Measurements from ENCODE around the gene FRMD3. TPM values are rescaled to one million over a fixed set of nuclear protein-coding genes. Genes with fewer than 3 reads are reported as not detected.
A peak's percentile ranks its signal among the peaks of the same experiment; 100 is the strongest.

The FRMD3 gene
- total RNA-seq, 1 donor from 2014 or later: 0.65 TPM

DNA sequence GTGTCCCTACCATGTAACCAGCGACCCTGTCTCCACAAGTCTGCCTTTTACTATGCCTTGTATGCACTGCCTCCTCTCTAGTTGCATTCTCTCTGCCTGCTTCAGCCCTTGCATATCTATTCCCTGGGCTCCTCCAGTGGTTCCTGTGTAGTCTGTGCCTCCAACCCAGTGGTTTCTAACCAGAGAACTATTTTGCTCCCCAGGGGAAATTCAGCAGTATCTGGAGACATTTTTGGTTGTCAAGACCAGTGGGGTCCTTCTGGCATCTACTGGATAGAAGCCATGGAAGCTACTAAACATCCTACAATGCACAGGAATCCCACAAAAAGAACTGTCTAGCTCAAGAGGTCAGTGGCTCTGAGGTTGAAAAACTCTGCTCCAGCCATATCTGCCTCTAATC is 251.2 kb downstream of the FRMD3 start:
- Mint-ChIP-seq H3K9me3 (ENCODE audit: low read depth) (no peaks in the 10 kb centered on the region), H3K27ac (peak overlapping the region; percentile 35), H3K27me3 (no peaks in the 10 kb centered on the region), H3K36me3 (ENCODE audit: insufficient read depth) (no peaks in the 10 kb centered on the region), H3K4me1 (ENCODE audit: low read depth) (peaks cover 5% of the 10 kb centered on the region), H3K4me3 (ENCODE audit: low read depth) (no peak overlapping the region)
- TF ChIP-seq, protein P1, sequence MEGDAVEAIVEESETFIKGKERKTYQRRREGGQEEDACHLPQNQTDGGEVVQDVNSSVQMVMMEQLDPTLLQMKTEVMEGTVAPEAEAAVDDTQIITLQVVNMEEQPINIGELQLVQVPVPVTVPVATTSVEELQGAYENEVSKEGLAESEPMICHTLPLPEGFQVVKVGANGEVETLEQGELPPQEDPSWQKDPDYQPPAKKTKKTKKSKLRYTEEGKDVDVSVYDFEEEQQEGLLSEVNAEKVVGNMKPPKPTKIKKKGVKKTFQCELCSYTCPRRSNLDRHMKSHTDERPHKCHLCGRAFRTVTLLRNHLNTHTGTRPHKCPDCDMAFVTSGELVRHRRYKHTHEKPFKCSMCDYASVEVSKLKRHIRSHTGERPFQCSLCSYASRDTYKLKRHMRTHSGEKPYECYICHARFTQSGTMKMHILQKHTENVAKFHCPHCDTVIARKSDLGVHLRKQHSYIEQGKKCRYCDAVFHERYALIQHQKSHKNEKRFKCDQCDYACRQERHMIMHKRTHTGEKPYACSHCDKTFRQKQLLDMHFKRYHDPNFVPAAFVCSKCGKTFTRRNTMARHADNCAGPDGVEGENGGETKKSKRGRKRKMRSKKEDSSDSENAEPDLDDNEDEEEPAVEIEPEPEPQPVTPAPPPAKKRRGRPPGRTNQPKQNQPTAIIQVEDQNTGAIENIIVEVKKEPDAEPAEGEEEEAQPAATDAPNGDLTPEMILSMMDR (IDR thresholded peaks at IDR 0.05; ENCODE audit: unreplicated experiment): no peak
- DNase-seq (ENCODE audit: low spot score, unreplicated experiment): no peak

DNA sequence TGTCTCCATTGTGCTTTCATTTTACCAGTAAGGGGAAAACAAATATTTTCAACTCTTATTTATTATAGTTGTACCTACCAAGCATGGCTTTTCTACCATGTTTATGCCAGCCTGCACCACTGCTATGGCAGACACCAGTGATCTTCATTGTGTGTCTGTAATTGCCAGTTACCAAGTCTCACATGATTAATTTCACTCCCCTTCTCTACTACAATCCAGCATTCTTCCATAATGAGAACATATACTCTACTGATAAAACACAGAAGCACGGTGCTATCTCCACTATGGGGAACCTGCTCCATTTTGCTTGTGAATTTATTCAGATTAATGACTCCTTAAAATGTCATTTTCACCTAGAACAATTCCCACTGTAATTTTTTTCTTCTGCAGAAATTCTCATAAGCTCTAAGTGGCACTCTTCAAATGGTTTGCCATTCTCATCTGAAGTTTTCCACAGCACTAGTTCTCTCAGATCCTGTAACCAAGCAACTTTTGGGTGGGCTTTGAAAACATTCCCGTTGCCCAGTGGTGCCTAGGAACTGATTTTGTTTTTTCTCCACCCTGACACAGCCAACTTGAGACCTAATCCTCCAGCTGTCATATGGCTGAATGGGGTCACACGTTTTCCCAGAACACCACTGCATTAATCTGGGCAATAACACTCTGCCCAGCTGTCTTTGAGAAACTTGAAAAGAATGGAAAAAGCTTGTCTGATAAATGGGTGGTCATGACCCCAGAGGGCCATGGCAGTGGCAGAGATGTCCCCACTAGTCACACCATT is 252.6 kb downstream of the FRMD3 start:
- no peaks in the 10 kb centered on the region for H3K36me3 Mint-ChIP-seq (ENCODE audit: insufficient read depth)

DNA sequence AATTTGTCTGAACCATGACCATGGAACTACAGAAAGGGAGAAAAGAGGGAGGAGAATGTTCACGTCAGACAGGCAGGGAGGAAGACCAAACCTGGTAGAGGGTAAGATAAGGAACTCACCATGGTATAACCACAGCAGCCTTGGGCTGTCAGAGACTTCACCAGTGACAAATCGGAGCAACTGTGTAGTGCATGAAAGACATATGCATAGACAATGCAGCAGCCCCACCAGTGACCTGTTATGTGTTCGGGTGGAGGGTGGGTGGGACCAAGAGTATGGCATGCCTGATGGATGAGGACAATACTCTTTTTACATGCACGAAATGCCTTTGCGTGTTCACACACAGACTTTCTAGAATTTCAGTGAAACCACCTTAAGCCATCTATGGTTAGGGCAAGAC is 253.5 kb downstream of the FRMD3 start:
- Mint-ChIP-seq H3K27ac (no peak overlapping the region), H3K4me3 (ENCODE audit: low read depth) (no peak overlapping the region), H3K9me3 (ENCODE audit: low read depth) (no peaks in the 10 kb centered on the region), H3K27me3 (no peaks in the 10 kb centered on the region), H3K4me1 (ENCODE audit: low read depth) (peaks cover 9% of the 10 kb centered on the region), H3K36me3 (ENCODE audit: insufficient read depth) (no peaks in the 10 kb centered on the region)
- no peak for DNase-seq (ENCODE audit: low spot score, unreplicated experiment)
- TF ChIP-seq, protein P1 (IDR thresholded peaks at IDR 0.05; ENCODE audit: unreplicated experiment): no peak

More for the DNA sequence above, 252.6 kb downstream of the FRMD3 start:
- Mint-ChIP-seq H3K9me3 (ENCODE audit: low read depth) (no peaks in the 10 kb centered on the region), H3K4me1 (ENCODE audit: low read depth) (peaks cover 9% of the 10 kb centered on the region), H3K27me3 (no peaks in the 10 kb centered on the region), H3K27ac (no peak overlapping the region), H3K4me3 (ENCODE audit: low read depth) (no peak overlapping the region)
- TF ChIP-seq, protein P1 (IDR thresholded peaks at IDR 0.05; ENCODE audit: unreplicated experiment): no peak
- no peak for DNase-seq (ENCODE audit: low spot score, unreplicated experiment)

DNA sequence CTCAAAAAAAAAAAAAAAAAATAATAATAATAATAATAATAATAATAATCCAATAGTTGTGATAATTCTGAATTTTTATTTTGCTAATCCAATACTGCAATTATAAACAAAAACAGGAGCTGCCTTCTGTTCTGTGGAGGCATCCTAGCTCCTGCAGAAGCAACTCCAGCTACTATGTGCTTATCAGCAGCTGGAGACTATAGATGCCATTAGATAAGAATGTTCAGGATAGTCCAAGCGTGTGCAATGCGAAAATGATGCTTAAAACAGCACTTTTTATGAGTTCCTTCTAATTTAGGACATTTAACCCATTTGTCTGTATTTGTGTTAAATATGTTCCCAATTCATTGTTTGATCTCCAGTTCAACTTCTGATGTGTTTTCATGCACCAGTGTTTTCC is 254.7 kb downstream of the FRMD3 start:
- DNase-seq (ENCODE audit: low spot score, unreplicated experiment): no peak
- H3K36me3 Mint-ChIP-seq (ENCODE audit: insufficient read depth): peaks cover 2% of the 10 kb centered on the region
- no peaks in the 10 kb centered on the region for H3K9me3 Mint-ChIP-seq (ENCODE audit: low read depth)
- H3K27me3 Mint-ChIP-seq: no peaks in the 10 kb centered on the region
- peaks cover 9% of the 10 kb centered on the region for H3K4me1 Mint-ChIP-seq (ENCODE audit: low read depth)
- H3K27ac Mint-ChIP-seq: no peak overlapping the region
- no peak overlapping the region for H3K4me3 Mint-ChIP-seq (ENCODE audit: low read depth)
- TF ChIP-seq, protein P1 (IDR thresholded peaks at IDR 0.05; ENCODE audit: unreplicated experiment): no peak

DNA sequence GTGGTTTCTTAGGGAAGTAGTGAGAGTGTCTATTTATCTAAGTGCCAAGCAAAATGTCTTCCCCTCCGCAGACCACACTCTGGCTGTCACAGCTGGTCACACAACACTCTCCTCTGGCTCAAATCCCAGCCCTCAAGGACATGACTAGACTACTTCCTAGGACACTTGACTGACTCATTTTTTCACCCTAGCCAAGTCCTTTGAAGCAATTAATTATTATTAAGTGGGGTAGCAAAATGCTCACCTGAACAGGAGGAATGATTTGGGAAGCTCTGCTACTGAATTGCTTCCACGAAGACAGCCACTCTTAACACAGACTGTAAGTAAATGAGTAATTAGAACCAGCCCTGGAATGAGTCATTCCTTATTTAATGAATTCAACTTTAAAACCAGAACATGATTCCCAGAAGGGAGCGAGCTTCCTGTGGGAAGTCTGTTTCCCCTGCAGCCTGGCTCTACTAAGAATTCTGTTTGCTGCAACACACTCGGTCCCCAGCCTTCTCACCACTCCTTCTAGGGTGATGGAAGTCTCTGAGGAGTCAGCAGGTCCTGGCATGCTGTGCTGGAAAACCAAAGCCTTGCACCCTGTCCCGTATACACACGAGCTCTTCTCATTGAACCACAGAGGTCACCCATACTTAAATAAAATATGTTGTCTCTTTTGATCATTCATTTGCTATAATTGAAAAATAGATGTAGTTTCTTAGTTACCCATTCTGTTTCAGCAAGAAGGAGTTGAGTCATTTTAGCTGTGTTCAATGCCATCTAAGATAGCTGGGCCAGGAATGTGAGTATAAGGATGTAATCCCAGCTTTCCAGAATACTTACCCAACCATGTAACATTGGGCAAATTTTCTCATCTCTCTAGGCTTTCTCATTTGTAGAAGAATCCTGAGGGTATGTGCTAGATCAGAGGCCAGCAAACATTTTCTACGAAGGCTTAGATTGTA is 256.6 kb downstream of the FRMD3 start:
- DNase-seq (ENCODE audit: low spot score, unreplicated experiment): no peak
- Mint-ChIP-seq H3K27me3 (no peaks in the 10 kb centered on the region), H3K4me1 (ENCODE audit: low read depth) (peaks cover 12% of the 10 kb centered on the region), H3K36me3 (ENCODE audit: insufficient read depth) (peaks cover 2% of the 10 kb centered on the region), H3K9me3 (ENCODE audit: low read depth) (no peaks in the 10 kb centered on the region), H3K27ac (peak overlapping the region; percentile 39), H3K4me3 (ENCODE audit: low read depth) (no peak overlapping the region)
- TF ChIP-seq, protein P1 (IDR thresholded peaks at IDR 0.05; ENCODE audit: unreplicated experiment): no peak

Measured in progenitor cell of endocrine pancreas (in vitro differentiated cells).